BE2C (cell line): ENCODE results near the gene PPARA.
A peak's percentile ranks its signal among the peaks of the same experiment; 100 is the strongest.
"Not testable (repeated sequence)": the region's sequence is repeated elsewhere in the genome, so short reads cannot be mapped to it uniquely, and the experiment has no call there.

Experiments
- DNase-seq: peaks from one replicate; pipeline ENCODE4 v3.0.0-alpha.2; 2020
- H3K27me3 ChIP-seq: fragments of 250-450 bp; sonication (Bioruptor Pico); 2 replicates; pipeline ENCODE4 v1.5.1; 2020; ENCODE audit warnings: mild to moderate bottlenecking
- H3K36me3 ChIP-seq: fragments of 250-450 bp; sonication (Bioruptor Pico); 2 replicates; pipeline ENCODE4 v1.5.1; 2020; ENCODE audit warnings: mild to moderate bottlenecking
- H3K4me1 ChIP-seq: fragments of 250-450 bp; sonication (Bioruptor Pico); 2 replicates; pipeline ENCODE4 v1.5.1; 2020
- H3K4me3 ChIP-seq: 2 replicates; pipeline ENCODE4 v1.5.1; 2011; ENCODE audit warnings: low read depth, low read length
- H3K9me3 ChIP-seq: fragments of 250-450 bp; sonication (Bioruptor Pico); 2 replicates; pipeline ENCODE4 v1.5.1; 2020
- TF ChIP-seq, protein P1 (sequence below): IDR thresholded peaks from 2 replicates; pipeline ENCODE4 v1.5.1; 2012; ENCODE audit warnings: mild to moderate bottlenecking, low read depth, low read length

PPARA gene

GRCh38 chr22:46262449-46263215, 112.3 kb downstream of the PPARA start:
- H3K27me3 ChIP-seq = no peaks in the 10 kb centered on the region
- no peak overlapping the region for H3K4me3 ChIP-seq

GRCh38 chr22:46263216-46263590, 112.9 kb downstream of the PPARA start, which contains the start of gene PKDREJ:
PKDREJ (minus strand) TSS chr22:46263343; CDS start chr22:46263322, 21 bp downstream.
- no peaks in the 10 kb centered on the region for H3K9me3 ChIP-seq
- DNase-seq = no peak
- no peak within 1 kb of the TSS for H3K4me3 ChIP-seq
- no peaks in the 10 kb centered on the region for H3K27me3 ChIP-seq
- TF ChIP-seq, protein P1, sequence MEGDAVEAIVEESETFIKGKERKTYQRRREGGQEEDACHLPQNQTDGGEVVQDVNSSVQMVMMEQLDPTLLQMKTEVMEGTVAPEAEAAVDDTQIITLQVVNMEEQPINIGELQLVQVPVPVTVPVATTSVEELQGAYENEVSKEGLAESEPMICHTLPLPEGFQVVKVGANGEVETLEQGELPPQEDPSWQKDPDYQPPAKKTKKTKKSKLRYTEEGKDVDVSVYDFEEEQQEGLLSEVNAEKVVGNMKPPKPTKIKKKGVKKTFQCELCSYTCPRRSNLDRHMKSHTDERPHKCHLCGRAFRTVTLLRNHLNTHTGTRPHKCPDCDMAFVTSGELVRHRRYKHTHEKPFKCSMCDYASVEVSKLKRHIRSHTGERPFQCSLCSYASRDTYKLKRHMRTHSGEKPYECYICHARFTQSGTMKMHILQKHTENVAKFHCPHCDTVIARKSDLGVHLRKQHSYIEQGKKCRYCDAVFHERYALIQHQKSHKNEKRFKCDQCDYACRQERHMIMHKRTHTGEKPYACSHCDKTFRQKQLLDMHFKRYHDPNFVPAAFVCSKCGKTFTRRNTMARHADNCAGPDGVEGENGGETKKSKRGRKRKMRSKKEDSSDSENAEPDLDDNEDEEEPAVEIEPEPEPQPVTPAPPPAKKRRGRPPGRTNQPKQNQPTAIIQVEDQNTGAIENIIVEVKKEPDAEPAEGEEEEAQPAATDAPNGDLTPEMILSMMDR = no peak
- H3K36me3 ChIP-seq = peaks cover 2% of the 10 kb centered on the region; the same call in 1 of the 2 replicates
- H3K4me1 ChIP-seq = no peaks in the 10 kb centered on the region

More at GRCh38 chr22:46262449-46263215, 112.3 kb downstream of the PPARA start:
- H3K9me3 ChIP-seq = no peaks in the 10 kb centered on the region
- TF ChIP-seq, protein P1 = no peak
- DNase-seq = no peak
- H3K4me1 ChIP-seq = no peaks in the 10 kb centered on the region
- no peaks in the 10 kb centered on the region for H3K36me3 ChIP-seq

DNA sequence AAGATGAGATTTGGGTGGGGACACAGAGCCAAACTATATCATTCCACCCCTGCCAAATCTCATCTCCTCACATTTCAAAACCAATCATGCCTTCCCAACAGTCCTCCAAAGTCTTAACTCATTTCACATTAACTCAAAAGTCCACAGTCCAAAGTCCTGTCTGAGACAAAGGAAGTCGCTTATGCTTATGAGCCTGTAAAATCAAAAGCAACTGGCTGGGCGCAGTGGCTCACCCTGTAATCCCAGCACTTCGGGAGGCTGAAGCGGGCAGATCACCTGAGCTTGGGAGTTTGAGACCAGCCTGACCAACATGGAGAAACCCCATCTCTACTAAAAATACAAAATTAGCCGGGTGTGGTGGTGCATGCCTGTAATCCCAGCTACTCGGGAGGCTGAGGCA, 114.2 kb downstream of the PPARA start:
- not testable (repeated sequence) for H3K4me1 ChIP-seq, H3K27me3 ChIP-seq, H3K36me3 ChIP-seq, H3K4me3 ChIP-seq, H3K9me3 ChIP-seq, DNase-seq

DNA sequence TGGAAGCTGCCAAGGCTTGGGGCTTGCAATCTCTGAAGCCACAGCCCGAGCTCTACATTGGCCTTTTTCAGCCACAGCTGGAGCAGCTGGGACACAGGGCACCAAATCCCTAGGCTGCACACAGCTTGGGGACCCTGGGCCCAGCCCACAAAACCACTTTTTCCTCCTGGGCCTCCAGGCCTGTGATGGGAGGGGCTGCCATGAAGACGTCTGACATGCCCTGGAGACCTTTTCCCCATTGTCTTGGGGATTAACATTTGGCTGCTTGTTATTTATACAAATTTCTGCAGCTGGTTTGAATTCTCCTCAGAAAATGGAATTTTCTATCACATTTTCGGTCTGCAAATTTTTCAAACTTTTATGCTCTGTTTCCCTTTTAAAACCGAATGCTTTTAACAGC, 115.3 kb downstream of the PPARA start:
- not testable (repeated sequence) for H3K36me3 ChIP-seq, H3K27me3 ChIP-seq, DNase-seq, H3K4me1 ChIP-seq, H3K9me3 ChIP-seq, H3K4me3 ChIP-seq

DNA sequence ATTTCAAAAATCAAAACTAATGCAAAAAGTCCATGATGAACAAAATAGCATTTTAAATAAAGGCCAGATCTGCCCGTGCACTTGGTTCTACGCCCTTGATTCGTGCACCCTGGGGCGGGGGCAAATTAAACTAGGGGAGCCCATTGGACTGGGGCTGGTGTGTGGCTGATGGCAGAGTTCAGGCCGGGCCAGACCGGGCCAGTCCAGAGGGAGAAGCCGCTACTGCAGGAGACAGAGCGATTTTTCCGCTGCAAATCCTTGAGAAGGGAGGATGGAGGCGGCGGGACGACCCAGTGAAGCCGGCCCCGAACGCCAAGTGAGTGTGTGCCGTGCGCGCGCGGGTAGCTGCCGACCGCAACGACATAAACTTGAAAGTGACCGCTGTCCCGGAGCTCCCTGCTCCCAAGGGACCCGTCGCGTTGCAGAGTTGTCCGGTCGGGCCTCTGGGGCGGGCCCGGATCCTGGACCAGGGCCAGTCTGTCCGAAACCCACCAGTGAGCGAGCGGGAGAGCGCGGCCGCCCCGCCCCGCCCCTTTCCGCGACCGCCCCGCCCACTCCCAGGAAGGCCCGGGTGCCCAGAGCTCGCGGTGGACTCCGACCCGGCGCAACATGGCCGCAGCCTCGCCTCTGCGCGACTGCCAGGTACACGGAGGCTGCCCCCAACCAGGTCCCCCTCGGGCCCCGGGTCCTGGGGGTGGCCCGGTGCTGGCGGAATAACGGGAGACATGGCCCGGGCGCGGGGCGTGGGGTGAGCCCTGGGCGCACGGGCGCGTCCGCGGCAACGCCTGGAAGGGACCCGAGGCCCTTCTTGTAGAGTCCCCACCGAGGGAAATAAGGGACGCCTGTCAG, 117.3 kb downstream of the PPARA start, which contains the start of gene TTC38:
TTC38 (plus strand) TSS at position 578 of the 849 bp plus-strand sequence; CDS start at position 610, 32 bp downstream.
- DNase-seq = peak; percentile 92
- TF ChIP-seq, protein P1 = no peak

DNA sequence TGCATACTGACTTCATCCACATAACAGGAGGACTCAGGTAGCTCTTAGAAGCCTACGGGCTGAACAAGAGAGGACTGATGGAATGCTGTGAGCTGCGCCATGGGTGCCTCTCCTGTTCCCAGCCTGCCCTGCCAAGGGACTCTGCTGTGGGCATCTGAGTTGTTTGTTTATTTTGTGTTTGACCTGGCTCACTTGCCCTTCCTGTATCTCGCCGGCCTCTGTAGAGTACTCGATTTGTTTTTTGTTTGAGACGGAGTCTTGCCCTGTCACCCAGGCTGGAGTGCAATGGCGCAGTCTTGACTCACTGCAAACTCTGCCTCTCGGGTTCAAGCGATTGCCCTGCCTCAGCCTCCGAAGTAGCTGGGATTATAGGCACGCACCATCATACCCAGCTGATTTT, 119.2 kb downstream of the PPARA start:
- no peaks in the 10 kb centered on the region for H3K4me1 ChIP-seq
- peaks cover 8% of the 10 kb centered on the region for H3K36me3 ChIP-seq
- H3K9me3 ChIP-seq = no peaks in the 10 kb centered on the region
- DNase-seq = no peak
- TF ChIP-seq, protein P1 = no peak
- no peak overlapping the region for H3K4me3 ChIP-seq
- no peaks in the 10 kb centered on the region for H3K27me3 ChIP-seq

More for the DNA sequence above, 117.3 kb downstream of the PPARA start, which contains the start of gene TTC38:
- H3K4me3 ChIP-seq = peak within 1 kb of the TSS; percentile 79
- no peaks in the 10 kb centered on the region for H3K27me3 ChIP-seq
- H3K9me3 ChIP-seq = no peaks in the 10 kb centered on the region
- H3K36me3 ChIP-seq = peaks cover 8% of the 10 kb centered on the region; the same call in 1 of the 2 replicates
- H3K4me1 ChIP-seq = no peaks in the 10 kb centered on the region
